Measurements from ENCODE around the gene ZNF462.
"Not testable (repeated sequence)": the region's sequence is repeated elsewhere in the genome, so short reads cannot be mapped to it uniquely, and the experiment has no call there.

The ZNF462 gene

GRCh38 chr9:106962122-106962521, 99.2 kb downstream of the ZNF462 start:
- DNase-seq (ENCODE audit: low read depth in 2 of 2, low spot score in 1 of 2), result no peak

GRCh38 chr9:106962615-106963363, 99.8 kb downstream of the ZNF462 start:
- DNase-seq (ENCODE audit: low read depth in 2 of 2, low spot score in 1 of 2), result no peak

GRCh38 chr9:106963684-106964083, 100.7 kb downstream of the ZNF462 start:
- no peak for DNase-seq (ENCODE audit: low read depth in 2 of 2, low spot score in 1 of 2)

GRCh38 chr9:106964329-106964728, 101.4 kb downstream of the ZNF462 start:
- no peak for DNase-seq (ENCODE audit: low read depth in 2 of 2, low spot score in 1 of 2)

- DNase-seq (ENCODE audit: low read depth in 2 of 2, low spot score in 1 of 2), result no peak
Measured at GRCh38 chr9:106964822-106965525, 102.0 kb downstream of the ZNF462 start.

GRCh38 chr9:106966481-106966880, 103.5 kb downstream of the ZNF462 start:
- DNase-seq (ENCODE audit: low read depth in 2 of 2, low spot score in 1 of 2), result no peak

- no peak for DNase-seq (ENCODE audit: low read depth in 2 of 2, low spot score in 1 of 2)
Measured at GRCh38 chr9:106969696-106970095, 106.7 kb downstream of the ZNF462 start.

- DNase-seq (ENCODE audit: low read depth in 2 of 2, low spot score in 1 of 2), result no peak
Measured at GRCh38 chr9:106970219-106970975, 107.4 kb downstream of the ZNF462 start.

- DNase-seq (ENCODE audit: low read depth in 2 of 2, low spot score in 1 of 2), result no peak
Measured at GRCh38 chr9:106970976-106971457, 108.1 kb downstream of the ZNF462 start.

- DNase-seq (ENCODE audit: low read depth in 2 of 2, low spot score in 1 of 2), result no peak
Measured at GRCh38 chr9:106972082-106972481, 109.1 kb downstream of the ZNF462 start.

GRCh38 chr9:106974341-106974740, 111.4 kb downstream of the ZNF462 start:
- no peak for DNase-seq (ENCODE audit: low read depth in 2 of 2, low spot score in 1 of 2)

GRCh38 chr9:106976772-106977171, 113.8 kb downstream of the ZNF462 start:
- DNase-seq (ENCODE audit: low read depth in 2 of 2, low spot score in 1 of 2), result no peak

GRCh38 chr9:106980551-106981101, 117.7 kb downstream of the ZNF462 start:
- DNase-seq (ENCODE audit: low read depth in 2 of 2, low spot score in 1 of 2), result no peak

GRCh38 chr9:106981396-106982287, 118.7 kb downstream of the ZNF462 start:
- no peak for DNase-seq (ENCODE audit: low read depth in 2 of 2, low spot score in 1 of 2)

GRCh38 chr9:106982636-106983035, 119.7 kb downstream of the ZNF462 start:
- no peak for DNase-seq (ENCODE audit: low read depth in 2 of 2, low spot score in 1 of 2)

GRCh38 chr9:106983346-106983745, 120.4 kb downstream of the ZNF462 start:
- DNase-seq (ENCODE audit: low read depth in 2 of 2, low spot score in 1 of 2), result no peak

GRCh38 chr9:106989904-106990303, 126.9 kb downstream of the ZNF462 start:
- DNase-seq (ENCODE audit: low read depth in 2 of 2, low spot score in 1 of 2), result not testable (repeated sequence)

GRCh38 chr9:106992186-106992585, 129.2 kb downstream of the ZNF462 start:
- no peak for DNase-seq (ENCODE audit: low read depth in 2 of 2, low spot score in 1 of 2)

- DNase-seq (ENCODE audit: low read depth in 2 of 2, low spot score in 1 of 2), result no peak
Measured at GRCh38 chr9:106993603-106994002, 130.6 kb downstream of the ZNF462 start.

- no peak for DNase-seq (ENCODE audit: low read depth in 2 of 2, low spot score in 1 of 2)
Measured at GRCh38 chr9:106994463-106994862, 131.5 kb downstream of the ZNF462 start.

Data from stimulated activated CD8-positive, alpha-beta memory T cell treated with anti-CD3 and anti-CD28 coated beads, Interleukin-4, amount 100 ng/mL, for 4 hours (primary cell).